K562 (cell line): ENCODE results near the gene CPN2. TPM values are rescaled to one million over a fixed set of nuclear protein-coding genes. Genes with fewer than 3 reads are reported as not detected.
A peak's percentile ranks its signal among the peaks of the same experiment; 100 is the strongest.

Source experiments
- CHD4 ChIP-seq: fragments of 200-600 bp; sonication (generic); IDR thresholded peaks from 3 replicates; pipeline ENCODE4 v1.6.1; 2012; ENCODE audit warnings: low read depth, mild to moderate bottlenecking, mixed read lengths, low read length, inconsistent platforms; ENCODE audit not compliant: insufficient read depth, insufficient replicate concordance, poor library complexity, severe bottlenecking
- ELF2 ChIP-seq: fragments of 250-450 bp; sonication (Bioruptor Pico); IDR thresholded peaks from 2 replicates; pipeline ENCODE4 v1.5.0; 2021; ENCODE audit warnings: mild to moderate bottlenecking
- ESRRA ChIP-seq: fragments of 450-650 bp; IDR thresholded peaks from 2 replicates; pipeline ENCODE4 v1.6.1; 2014; ENCODE audit warnings: low read depth, mild to moderate bottlenecking, moderate library complexity, borderline replicate concordance
- FOXO4 ChIP-seq: fragments of 450-650 bp; formaldehyde crosslinking; IDR thresholded peaks from 2 replicates; pipeline ENCODE4 v1.4.0; 2020; ENCODE audit warnings: mild to moderate bottlenecking, moderate library complexity
- GTF3C2 ChIP-seq: IDR thresholded peaks from 3 replicates; pipeline ENCODE4 v1.6.1; 2011; ENCODE audit warnings: borderline replicate concordance, mild to moderate bottlenecking, moderate library complexity; ENCODE audit not compliant: insufficient read length; ENCODE audit errors: extremely low read depth
- KHSRP ChIP-seq: fragments of 450-650 bp; IDR thresholded peaks from 2 replicates; pipeline ENCODE4 v1.6.1; 2017
- MTA2 ChIP-seq: fragments of 450-650 bp; IDR thresholded peaks from 2 replicates; pipeline ENCODE4 v1.6.1; 2016; ENCODE audit warnings: low read depth
- PML ChIP-seq: IDR thresholded peaks from 2 replicates; pipeline ENCODE4 v1.6.1; 2012; ENCODE audit warnings: low read length, inconsistent platforms
- SUPT5H ChIP-seq: fragments of 450-650 bp; IDR thresholded peaks from 2 replicates; pipeline ENCODE4 v1.6.1; 2016
- TAF9B ChIP-seq: fragments of 450-650 bp; IDR thresholded peaks from 2 replicates; pipeline ENCODE4 v1.6.1; 2018; ENCODE audit warnings: mild to moderate bottlenecking; ENCODE audit not compliant: partially characterized antibody
- TEAD2 ChIP-seq: fragments of 450-650 bp; IDR thresholded peaks from 2 replicates; pipeline ENCODE4 v1.6.1; 2016; ENCODE audit warnings: missing genetic modification characterization, control low read depth, missing compliant biosample characterization
- ZBTB34 ChIP-seq: fragments of 250-450 bp; sonication (Bioruptor Pico); IDR thresholded peaks from 2 replicates; pipeline ENCODE4 v1.8.0; 2021; ENCODE audit warnings: mild to moderate bottlenecking, moderate library complexity
- ZBTB9 ChIP-seq: fragments of 450-650 bp; formaldehyde crosslinking; IDR thresholded peaks from 2 replicates; pipeline ENCODE4 v1.4.0; 2020; ENCODE audit warnings: mild to moderate bottlenecking, moderate library complexity
- ZC3H8 ChIP-seq: fragments of 450-650 bp; IDR thresholded peaks from 2 replicates; pipeline ENCODE4 v1.6.1; 2017
- ZNF699 ChIP-seq: fragments of 250-450 bp; sonication (Bioruptor Pico); IDR thresholded peaks from 2 replicates; pipeline ENCODE4 v1.8.0; 2021; ENCODE audit warnings: mild to moderate bottlenecking, moderate library complexity; ENCODE audit not compliant: insufficient replicate concordance
- polyA plus RNA-seq, 8 experiments: library from polyadenylated mRNA; depleted of rRNA in 4 of 8; stranded (reverse) in 5 of 8; unstranded in 3 of 8; fragments of >200 nt; fragmentation: Nextera tagmentation in 2 of 8; fragmentation: Illumina TruSeq in 1 of 8; extraction: Ambion mirVana in 2 of 8; extraction: Trizol in 1 of 8; gene quantifications; 2 replicates each; pipeline versions ENCODE4 v1.2.1 to v1.2.3, GENCODE V29; 2011 to 2014; ENCODE audit warnings: inconsistent platforms in 1 of 8, missing spikeins in 1 of 8
- total RNA-seq, 7 experiments: library from RNA; depleted of rRNA in 6 of 7; stranded (reverse); fragments of >200 nt in 6 of 7; fragmentation: Illumina TruSeq in 2 of 7; extraction: Trizol in 2 of 7; gene quantifications; 2 replicates each; pipeline versions ENCODE4 v1.2.1 to v1.2.3, GENCODE V29; 2011 to 2021; ENCODE audit warnings: low replicate concordance in 1 of 7
- TF ChIP-seq, protein P1 (sequence below): fragments of 250-450 bp; sonication (Bioruptor Pico); IDR thresholded peaks from 2 replicates; pipeline ENCODE4 v1.5.0; 2020; ENCODE audit warnings: mild to moderate bottlenecking
- TF ChIP-seq, protein P2 (sequence below): fragments of 250-450 bp; sonication (Bioruptor Pico); IDR thresholded peaks from 2 replicates; pipeline ENCODE4 v1.8.0; 2021; ENCODE audit warnings: moderate library complexity, mild to moderate bottlenecking, inconsistent platforms

Gene CPN2
- total and polyA plus RNA-seq, 9 of the 15 experiments (the other 6 are each of a cell fraction or from before 2014, with no cell fraction given) = not detected

- TF ChIP-seq ZBTB9 (CRISPR knock-in tag) (no peak), ELF2 (CRISPR knock-in tag) (no peak), GTF3C2 (no peak), ZC3H8 (no peak), ESRRA (no peak), MTA2 (no peak), ZNF699 (CRISPR knock-in tag) (no peak), SUPT5H (no peak), CHD4 (peak; percentile 91), TEAD2 (tag) (no peak), KHSRP (no peak), FOXO4 (no peak), TAF9B (no peak), PML (no peak), ZBTB34 (CRISPR knock-in tag) (no peak)
- TF ChIP-seq, protein P1, sequence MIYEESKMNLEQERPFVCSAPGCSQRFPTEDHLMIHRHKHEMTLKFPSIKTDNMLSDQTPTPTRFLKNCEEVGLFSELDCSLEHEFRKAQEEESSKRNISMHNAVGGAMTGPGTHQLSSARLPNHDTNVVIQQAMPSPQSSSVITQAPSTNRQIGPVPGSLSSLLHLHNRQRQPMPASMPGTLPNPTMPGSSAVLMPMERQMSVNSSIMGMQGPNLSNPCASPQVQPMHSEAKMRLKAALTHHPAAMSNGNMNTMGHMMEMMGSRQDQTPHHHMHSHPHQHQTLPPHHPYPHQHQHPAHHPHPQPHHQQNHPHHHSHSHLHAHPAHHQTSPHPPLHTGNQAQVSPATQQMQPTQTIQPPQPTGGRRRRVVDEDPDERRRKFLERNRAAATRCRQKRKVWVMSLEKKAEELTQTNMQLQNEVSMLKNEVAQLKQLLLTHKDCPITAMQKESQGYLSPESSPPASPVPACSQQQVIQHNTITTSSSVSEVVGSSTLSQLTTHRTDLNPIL (CRISPR knock-in tag) = no peak
- TF ChIP-seq, protein P2, sequence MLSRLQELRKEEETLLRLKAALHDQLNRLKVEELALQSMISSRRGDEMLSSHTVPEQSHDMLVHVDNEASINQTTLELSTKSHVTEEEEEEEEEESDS (CRISPR knock-in tag) = no peak
Observed at GRCh38 chr3:194327218-194328052, 23.7 kb downstream of the CPN2 start (continued).
